NCI-H2081 treated with DMSO at 0.1 percent for 48 hours (cell line): ENCODE results near the gene PPARGC1A.

ENCODE experiments used
- DNase-seq: peaks from one replicate; lab custom pipeline; 2025; lab: John Stamatoyannopoulos, UW

Gene PPARGC1A, protein sequence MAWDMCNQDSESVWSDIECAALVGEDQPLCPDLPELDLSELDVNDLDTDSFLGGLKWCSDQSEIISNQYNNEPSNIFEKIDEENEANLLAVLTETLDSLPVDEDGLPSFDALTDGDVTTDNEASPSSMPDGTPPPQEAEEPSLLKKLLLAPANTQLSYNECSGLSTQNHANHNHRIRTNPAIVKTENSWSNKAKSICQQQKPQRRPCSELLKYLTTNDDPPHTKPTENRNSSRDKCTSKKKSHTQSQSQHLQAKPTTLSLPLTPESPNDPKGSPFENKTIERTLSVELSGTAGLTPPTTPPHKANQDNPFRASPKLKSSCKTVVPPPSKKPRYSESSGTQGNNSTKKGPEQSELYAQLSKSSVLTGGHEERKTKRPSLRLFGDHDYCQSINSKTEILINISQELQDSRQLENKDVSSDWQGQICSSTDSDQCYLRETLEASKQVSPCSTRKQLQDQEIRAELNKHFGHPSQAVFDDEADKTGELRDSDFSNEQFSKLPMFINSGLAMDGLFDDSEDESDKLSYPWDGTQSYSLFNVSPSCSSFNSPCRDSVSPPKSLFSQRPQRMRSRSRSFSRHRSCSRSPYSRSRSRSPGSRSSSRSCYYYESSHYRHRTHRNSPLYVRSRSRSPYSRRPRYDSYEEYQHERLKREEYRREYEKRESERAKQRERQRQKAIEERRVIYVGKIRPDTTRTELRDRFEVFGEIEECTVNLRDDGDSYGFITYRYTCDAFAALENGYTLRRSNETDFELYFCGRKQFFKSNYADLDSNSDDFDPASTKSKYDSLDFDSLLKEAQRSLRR

DNA sequence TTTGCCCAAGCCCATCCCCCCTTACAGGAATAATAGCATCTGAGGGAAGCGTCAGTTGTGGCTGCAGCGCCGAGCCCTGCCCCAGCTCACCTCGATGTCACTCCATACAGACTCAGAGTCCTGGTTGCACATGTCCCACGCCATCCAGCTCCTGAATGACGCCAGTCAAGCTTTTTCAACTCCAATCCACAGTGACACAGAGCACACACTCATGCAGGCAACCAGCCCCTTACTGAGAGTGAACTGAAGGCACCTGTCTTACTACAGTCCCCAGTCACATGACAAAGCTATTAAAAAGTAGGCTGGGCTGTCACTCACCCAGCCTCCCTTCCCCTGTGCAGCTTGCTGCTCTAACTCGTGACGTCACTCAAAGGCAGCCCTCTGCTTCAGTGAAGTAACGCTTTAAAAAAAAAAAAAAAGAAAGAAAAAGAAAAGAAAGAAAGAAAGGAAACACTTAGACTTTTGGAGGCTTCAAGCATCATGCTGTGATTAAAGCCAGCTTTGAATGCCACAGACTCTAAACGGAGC, at the start of gene PPARGC1A:
Gene PPARGC1A, minus strand, starts transcription at position 234 of the 528 bp plus-strand sequence. Its CDS starts 90 bp downstream, at position 144.
- DNase-seq, result peak; percentile 63

DNA sequence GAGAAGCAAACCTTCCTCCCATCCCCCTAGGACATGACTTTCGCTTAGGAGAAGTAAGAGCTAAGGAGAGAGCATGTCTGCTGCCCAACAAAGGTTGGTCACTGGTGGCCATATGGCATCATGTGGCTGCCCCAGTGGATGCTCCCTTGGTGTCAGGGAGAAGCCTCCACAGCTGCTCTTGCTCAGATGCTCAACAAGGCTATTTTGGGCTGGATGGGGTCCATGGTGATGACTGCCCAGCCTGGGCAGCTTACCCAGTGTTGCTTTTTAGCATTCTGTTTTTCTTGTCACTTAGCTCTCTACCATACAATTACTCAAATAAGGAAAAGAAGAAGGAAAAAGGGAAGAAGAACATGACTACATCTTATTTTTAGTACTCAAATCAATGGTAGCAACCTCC, 48.9 kb upstream of the PPARGC1A start:
- DNase-seq, result no peak

DNA sequence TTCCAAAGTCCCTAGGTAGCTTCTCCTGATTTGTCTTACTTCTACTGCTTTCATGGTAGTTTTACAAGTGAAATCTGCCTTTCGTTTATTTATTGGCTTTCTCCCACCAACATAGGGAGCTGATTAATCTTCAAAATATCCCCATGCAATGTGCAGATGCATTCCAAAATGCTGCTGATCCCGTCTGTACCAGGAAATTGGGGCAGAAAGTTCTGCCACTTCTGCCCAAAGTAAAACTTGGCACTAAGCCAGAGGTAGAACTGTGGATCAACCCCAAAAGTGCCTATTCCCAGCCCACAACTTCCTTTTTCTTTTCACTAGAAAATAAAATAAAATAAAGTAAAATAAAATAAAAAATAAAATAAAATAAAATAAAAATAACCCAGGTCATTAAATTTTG, 47.3 kb upstream of the PPARGC1A start:
- DNase-seq, result no peak

DNA sequence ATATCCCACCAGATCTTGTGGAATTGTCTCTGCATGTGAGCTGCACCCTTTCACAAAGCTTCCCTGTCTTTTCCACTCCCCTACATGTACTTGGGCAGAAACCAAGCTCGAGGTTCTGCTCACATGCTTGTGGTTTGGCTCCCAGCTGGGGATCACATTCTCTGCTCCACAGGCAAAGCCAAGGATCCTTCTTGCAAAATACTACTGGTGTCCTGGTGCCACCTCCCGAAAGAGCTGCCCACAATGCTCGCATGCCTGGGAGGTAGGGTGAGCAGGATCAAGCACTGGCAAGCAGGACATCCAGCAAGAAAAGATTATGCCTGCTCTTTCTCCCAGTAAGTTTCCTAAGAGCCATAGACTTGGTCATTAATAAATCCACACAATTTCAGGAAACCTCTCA, 45.1 kb upstream of the PPARGC1A start:
- no peak for DNase-seq

DNA sequence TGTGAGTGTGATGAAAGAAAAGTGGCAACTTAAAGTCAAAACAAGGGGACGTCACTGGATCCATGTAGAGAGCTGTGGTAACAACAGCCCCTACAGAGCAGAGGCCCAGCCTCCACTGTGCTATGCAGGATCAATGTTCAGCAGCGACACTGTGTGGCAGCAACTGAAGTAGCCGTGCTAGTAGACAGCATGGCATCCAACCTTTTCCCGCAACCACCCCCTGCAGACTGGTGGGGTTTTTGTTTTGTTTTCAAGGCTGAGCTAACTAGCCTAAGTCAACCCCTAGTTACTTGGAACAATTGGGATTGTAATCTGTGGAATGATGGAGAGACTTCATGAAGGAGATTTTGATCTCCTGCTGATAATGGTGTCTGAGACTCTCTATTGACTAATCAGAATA, 44.4 kb upstream of the PPARGC1A start:
- DNase-seq, result no peak

DNA sequence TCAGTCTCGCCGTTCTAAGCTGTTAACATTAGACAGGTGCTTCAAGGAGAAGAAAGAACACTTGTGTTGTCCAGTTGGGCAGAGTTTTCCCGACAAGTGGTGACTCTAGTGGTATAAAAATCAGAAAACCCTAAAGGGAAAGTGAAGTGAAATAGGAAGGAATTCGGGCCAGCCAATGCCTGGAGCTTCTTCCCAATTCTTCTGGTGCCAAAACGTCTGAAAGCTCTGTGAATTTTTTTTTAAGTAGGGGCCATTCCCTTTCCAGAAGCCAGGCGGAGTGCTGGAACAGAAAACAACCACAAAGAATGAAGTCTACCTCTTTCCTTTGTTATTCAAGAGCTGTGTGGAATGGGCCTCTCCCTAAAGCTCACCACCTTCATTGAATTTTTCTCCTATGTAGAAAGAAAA, 43.1 kb upstream of the PPARGC1A start:
- DNase-seq, result no peak

DNA sequence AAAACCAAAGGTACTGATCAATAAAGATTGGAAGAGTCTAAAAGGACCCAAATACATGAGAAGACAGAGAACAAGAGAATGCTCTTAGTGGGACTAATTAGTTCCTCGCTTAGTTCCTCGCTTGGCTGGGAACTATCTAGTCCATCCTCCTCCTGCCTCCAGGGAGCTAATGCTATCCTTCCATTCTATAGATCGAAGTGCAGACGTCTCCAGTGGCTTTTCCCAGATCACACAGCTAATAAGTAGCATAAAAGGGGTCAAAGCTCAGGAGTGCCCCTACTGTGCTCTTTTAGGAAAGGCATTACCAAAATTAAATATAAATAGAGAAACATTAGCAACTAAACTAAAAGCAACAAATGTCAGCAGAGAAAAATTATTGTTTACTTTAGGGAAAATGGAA, 42.3 kb upstream of the PPARGC1A start:
- no peak for DNase-seq

DNA sequence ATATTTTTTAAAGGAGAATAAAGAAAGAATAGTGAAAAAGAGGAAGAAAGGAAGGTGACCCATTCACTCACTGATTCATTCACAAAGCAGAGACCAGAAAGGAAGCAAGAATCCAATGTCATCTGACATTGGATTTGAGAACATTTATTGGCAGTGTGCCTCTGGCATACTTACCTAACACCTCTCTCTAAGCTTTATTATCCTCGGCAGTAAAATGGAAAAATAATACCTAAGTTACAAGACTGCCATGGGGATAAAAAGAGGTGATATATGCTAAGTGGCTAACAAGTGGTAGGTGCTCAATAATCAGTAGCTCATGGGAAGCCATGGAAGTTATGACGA, 41.6 kb upstream of the PPARGC1A start:
- DNase-seq, result no peak

DNA sequence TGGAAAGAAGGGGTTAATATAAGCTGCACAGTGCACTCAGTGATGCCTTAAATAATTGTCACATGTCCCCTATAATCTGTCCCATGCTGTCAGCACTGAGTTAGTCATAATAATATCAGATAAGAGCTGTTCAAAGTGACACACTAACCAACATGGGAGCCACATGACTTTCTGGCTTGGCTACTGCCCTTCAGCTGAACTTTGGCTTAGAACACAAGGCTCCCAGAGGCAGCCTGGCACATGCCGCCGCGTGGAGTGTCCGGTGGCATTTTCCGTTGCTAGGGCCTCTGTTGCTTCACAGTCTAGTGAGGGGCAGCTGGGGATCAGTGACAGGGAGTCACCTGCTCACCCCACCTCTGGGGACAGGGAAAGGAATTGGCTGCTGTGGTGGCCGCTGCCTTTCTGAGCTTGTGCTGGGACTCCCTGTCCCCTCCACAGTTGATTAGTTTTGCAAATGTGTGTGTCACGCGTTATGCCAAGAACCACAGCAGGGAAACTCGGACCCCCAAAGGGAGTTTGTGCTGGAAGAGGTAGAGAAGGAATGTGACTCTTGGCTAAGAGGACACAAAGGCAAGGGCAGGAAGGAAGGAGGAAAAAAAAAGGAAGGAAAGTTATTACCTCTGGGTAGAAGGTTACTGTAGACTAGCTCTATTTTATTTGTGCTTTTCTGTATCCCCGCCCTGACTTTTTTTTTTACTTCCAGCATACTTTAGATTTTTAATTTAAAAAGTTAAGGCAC, 41.1 kb upstream of the PPARGC1A start:
- no peak for DNase-seq

DNA sequence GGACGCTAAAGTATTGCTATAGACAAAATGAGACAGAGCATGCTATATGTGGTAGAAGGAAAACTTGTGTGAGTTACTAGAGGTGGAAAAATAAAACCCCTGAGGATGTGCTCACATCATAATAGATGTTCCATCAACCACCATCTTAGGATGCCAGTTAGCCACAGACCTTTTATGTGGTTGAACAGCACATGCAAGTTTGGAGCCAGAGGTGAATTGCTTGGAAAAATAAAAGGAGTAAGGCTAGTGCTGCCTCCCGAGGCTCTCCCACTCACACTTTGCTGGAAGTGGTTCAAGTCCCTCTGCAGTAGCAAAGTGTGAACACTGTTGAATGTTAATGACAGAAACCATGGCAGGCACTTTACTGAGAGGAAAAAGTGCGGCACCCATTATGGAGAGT, 39.4 kb upstream of the PPARGC1A start:
- DNase-seq, result no peak

DNA sequence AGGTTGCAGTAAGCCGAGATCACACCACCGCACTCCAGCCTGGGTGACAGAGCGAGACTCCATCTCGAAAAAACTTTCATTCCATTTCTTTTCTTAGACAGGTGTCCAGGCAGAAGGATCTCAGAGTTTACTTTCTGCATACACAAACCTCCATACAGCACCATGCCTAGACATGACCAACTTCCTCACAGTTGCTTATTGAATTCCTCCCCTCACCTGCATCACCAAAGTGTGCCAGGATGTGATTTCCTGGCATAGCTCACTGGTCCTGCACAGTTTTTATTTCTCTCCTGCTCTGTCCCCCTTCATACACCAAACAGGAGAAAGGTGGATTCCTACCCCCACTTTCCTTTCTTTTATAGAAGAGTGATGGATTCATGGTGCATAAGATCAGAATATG, 34.7 kb upstream of the PPARGC1A start:
- DNase-seq, result no peak

DNA sequence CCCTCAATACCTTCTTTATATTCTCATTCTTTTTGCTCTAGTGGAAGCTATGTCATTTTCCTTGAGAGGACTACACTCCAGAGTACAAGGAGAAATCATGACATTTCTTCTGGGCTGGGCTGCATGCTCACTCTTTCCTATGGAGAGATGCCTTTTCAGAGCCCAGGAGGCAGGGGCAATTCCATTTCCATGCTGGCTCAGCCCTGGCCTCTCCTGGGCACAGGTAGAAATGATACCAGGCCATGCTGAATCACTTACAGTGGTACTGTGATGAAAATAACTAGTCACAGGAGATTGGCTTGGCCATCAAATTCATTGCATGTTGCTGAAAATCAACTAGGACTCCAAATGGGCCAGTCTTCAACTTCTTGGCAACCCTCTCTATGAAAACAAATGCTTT, 34.0 kb upstream of the PPARGC1A start:
- no peak for DNase-seq

DNA sequence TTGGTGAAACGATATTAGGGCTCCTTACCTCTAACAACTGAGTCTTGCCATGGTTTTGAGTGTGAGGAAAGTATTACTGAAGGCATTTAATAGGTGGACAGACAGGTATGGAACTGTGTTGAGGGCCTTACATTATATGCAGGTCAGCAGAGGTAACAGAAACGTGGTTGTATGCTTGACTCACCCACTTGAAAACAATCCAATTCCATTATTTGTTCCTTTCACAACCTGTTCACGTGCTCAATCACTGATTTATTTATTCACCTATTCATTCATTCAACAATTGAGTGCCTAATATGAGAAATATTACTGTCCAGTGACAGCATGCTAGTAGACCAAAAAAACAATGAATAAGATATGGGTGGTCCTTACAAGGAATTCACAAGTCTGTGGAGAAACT, 33.3 kb upstream of the PPARGC1A start:
- DNase-seq, result no peak

DNA sequence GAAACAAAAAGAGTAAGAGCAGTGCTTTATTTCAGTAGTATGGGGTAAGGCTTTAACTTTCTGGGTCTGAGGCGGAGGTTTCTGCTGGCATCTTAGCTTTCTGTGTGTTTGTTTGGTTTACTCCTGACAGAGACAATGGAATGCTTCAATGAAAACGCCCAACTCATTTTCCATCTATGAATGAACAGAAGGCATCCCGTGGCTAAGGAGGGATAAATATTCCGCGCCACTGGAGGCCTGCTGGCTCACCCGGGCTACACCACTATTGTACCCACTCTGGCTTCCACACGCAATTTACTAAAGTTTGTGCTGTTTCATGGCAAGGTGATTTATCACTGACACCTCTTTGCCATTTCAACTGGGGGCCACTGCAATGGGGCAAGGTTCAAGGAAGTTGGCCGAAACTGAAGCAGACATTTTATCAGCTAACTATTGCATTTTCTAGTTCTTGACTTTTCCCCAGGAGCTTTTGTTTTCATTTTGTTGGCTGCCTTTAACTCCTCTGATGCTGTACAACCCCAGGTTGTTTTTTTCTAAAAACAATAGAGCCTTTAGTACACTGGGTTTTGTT, 32.8 kb upstream of the PPARGC1A start:
- no peak for DNase-seq

DNA sequence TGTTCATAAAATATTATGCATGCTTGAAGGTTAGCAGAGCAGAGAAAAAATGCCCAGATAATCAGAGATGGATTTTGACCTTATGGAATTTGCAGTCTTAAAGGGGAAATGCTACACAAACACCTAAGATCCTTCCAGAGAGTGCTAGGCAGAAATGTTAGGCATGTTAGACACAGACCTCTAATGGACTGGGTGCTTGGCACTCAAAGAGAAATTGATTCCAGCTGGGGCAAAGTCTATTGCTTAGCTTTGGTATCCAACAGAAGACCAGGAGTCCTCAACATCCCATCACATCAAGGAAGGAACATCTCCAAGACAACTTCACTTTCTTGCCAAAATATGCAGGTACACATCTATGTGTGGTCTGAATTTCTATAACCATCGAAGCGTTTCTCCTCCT, 32.2 kb upstream of the PPARGC1A start:
- DNase-seq, result no peak

DNA sequence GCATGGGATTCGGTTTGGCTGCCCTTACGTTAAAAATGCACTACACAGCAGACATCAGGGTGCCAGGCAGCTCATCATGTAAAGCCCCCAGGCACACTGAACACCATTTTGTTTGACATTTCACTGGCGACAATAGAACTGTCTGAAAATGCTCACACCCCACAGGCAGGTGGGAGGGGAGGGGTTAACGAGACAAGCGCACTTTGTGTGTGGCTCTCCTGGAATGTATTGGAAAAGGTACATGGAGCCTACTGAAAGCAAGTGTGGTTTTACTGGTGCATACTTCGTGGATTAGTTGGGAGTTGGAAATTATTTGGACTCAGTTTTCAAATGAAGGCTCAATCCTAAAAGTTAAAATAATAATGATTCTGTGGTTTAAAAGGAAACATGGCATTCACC, 31.6 kb upstream of the PPARGC1A start:
- no peak for DNase-seq

DNA sequence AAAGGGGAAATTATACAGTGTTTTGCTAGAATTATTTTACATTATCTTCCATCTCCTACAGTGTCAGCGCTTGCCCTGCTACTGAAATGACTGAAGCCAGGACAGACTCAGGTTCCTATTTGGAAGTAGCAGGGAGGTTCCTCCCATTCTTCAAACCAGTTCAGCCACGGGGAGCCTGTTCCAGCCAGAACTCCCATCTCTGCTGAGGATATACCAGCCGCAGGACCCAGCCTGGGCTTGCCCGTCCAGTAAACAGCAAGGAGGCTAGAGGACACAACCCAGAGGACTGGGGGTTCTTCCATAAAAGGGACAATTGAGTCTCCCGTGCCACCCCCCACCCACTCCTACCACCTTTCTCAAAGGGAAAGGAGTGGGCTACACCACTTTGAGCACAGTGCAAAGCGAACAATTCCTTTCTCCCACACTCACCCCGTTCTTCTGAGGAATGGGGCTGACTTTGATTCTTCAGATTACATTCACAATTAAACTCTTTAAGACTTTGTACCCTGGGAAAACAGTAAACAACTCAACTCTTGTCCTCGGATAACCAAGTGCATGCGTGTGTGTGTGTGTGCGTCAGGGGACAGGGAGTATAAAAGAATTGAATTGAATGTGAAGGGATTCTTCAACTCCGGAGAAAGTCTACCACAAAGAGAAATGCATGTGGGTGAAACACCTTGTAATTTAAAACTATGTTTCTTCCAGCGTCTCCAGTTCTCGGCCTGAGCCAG, 31.0 kb upstream of the PPARGC1A start:
- DNase-seq, result no peak

DNA sequence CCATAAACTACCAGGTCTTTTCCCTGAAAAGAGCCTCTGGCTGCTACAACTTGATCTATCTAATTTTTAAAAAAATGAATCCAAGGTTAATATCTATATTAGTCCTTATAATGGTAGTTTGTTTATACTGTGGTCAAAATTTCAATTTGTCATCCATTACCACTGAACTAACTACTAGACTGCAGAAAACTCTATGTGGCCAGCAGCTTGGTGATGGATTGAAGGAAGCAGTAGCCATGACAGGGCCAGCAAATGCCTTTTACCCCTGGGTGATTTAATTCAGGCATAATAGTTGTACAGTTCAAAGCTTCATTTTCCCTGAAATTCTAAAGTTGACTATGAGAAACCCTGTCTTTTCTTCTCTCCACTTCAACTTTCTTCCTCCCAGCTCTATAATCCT, 30.4 kb upstream of the PPARGC1A start:
- DNase-seq, result no peak

DNA sequence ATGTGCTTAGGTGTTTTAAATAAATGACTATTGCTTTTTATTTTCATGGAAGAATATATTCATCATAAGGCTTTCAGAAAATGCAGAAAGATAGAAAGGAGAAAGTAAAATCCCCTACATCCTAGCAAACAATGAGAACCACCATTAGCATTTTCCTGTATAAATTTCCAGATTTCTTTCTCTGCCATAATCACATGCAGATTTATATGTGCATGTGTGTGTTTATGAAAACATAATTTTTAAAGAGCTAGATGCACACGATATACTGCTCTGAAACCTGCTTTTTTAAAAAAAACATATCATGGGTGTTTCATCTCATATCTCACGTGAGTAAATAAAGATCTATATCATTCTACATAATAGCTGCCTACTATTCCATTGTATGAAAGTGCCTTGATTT, 26.4 kb upstream of the PPARGC1A start:
- no peak for DNase-seq

DNA sequence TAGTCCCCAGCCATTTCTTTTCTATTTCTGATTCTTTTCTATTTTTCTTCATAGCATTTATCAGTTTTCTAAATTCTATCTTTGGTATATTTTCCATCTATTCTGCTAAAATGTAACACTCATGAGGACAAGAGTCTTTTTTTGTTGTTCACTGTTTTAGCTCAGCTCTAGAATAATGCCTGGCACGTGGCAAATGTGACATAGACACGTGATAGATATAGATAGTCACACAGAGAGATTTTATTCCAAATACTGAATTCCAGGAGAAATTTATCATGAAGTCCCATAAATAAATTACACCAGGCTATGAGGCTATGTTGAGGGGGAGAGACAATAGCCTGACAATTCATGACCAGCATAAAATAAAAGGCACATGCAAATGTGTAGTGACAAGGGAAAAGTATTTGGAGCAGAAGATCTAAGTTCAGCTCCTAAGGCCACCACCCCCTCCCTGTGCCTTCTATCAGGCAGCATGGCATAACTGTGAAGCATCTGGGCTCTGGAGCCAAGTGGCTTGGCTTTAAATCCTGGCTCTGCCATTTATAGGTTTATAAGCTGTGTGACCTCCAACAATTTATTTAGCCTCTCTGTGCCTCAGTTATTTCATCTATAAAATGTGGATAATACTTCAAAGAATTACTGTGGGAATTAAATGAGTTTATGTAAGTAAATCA, 25.7 kb upstream of the PPARGC1A start:
- no peak for DNase-seq
